Stimulated activated CD4-positive, alpha-beta T cell treated with anti-CD3 and anti-CD28 coated beads, Interleukin-1b, Interleukin-23, amount 100 ng/mL, for 24 hours (primary cell): ENCODE measurements around the gene TPST1.
"Not testable (repeated sequence)": the region's sequence is repeated elsewhere in the genome, so short reads cannot be mapped to it uniquely, and the experiment has no call there.

ENCODE experiments used
- DNase-seq, 4 experiments: peaks; one replicate each; pipeline ENCODE4 v3.0.0-alpha.2; 2020; ENCODE audit warnings: low read depth in 4 of 4, low spot score in 1 of 4

The TPST1 gene

GRCh38 chr7:66204822-66205740 is at the start of gene TPST1:
Gene TPST1, plus strand, starts transcription at chr7:66205334. Its CDS starts 35,092 bp downstream, at chr7:66240426.
- DNase-seq, result peak; percentile 39 to 77 (median 60)

- not testable (repeated sequence) for DNase-seq
Observed at GRCh38 chr7:66156035-66156434, 49.1 kb upstream of the TPST1 start.

GRCh38 chr7:66157060-66157459 is 48.1 kb upstream of the TPST1 start:
- no peak for DNase-seq

GRCh38 chr7:66162622-66163021 is 42.5 kb upstream of the TPST1 start:
- DNase-seq, result no peak

- DNase-seq, result no peak
Observed at GRCh38 chr7:66163186-66163610, 41.9 kb upstream of the TPST1 start.

GRCh38 chr7:66164356-66164755 is 40.8 kb upstream of the TPST1 start:
- no peak for DNase-seq

GRCh38 chr7:66167773-66168387 is 37.3 kb upstream of the TPST1 start:
- DNase-seq, result no peak

- DNase-seq, result no peak
Observed at GRCh38 chr7:66169616-66170015, 35.5 kb upstream of the TPST1 start.

GRCh38 chr7:66170309-66171231 is 34.6 kb upstream of the TPST1 start:
- no peak for DNase-seq

- not testable (repeated sequence) for DNase-seq
Observed at GRCh38 chr7:66172536-66173401, 32.4 kb upstream of the TPST1 start.

GRCh38 chr7:66173856-66174255 is 31.3 kb upstream of the TPST1 start:
- no peak for DNase-seq

- not testable (repeated sequence) for DNase-seq
Observed at GRCh38 chr7:66175006-66175405, 30.1 kb upstream of the TPST1 start.

GRCh38 chr7:66176914-66177313 is 28.2 kb upstream of the TPST1 start:
- no peak for DNase-seq

GRCh38 chr7:66178258-66178657 is 26.9 kb upstream of the TPST1 start:
- no peak for DNase-seq

GRCh38 chr7:66181329-66181728 is 23.8 kb upstream of the TPST1 start:
- DNase-seq, result no peak

GRCh38 chr7:66181845-66182244 is 23.3 kb upstream of the TPST1 start:
- no peak for DNase-seq

- DNase-seq, result no peak
Observed at GRCh38 chr7:66182920-66183319, 22.2 kb upstream of the TPST1 start.

- DNase-seq, result no peak
Observed at GRCh38 chr7:66183700-66184099, 21.4 kb upstream of the TPST1 start.

GRCh38 chr7:66185680-66186187 is 19.4 kb upstream of the TPST1 start:
- DNase-seq, result no peak

GRCh38 chr7:66186991-66187390 is 18.1 kb upstream of the TPST1 start:
- no peak for DNase-seq
